GM12874 (cell line): ENCODE measurements around the gene POFUT2.

Experiments used
- CTCF ChIP-seq: IDR thresholded peaks from 2 replicates; pipeline ENCODE4 v1.5.1; 2011; ENCODE audit warnings: low read depth, mild to moderate bottlenecking, control low read depth, low read length, moderate library complexity; ENCODE audit not compliant: insufficient read depth

Gene POFUT2

DNA sequence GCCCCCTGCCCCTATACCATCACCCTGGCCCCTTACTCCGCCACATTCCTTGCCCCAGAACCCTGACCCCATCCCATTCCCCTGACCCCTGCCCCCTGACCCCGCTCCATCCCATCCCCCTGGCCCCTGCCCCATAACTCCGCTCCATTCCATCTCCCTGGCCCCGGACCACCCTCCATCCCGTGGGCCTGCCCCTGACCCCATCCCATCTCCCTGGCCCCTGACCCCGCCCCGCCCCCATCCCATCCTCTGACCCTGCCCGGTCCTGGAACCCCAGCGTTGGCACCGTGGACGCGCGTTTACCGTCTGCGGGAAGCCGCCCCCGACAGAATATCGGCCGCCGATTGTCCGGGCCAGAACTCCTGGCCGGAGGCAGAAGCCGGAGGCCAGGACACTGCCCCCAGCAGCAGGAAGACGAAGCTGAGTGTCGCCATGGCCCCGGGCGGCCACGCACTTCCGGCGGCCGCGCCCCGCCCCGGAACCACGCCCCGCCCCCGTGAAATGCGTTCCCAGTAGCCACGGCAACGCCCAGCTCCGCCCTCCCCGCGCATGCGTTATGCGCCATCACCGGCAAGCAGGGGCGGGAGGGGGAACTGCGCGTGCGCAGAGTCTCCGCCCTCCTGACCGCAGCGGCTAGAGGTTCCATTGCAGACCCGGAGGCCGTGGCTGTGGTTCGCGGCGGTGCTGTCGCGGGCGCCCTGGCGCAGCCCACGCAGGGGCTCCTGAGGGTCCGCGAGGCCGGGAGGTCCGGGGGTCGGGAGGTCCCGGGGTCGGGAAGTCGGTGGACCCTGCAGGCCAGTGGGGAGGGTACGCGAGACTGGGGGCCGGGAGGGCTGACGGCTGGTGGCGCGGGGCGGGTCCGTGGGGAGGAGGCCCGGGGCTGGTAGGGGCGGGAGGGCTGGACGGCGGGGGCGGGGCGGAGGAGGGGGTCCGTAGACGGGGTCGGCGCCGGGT lies at the start of gene POFUT2:
Gene POFUT2, minus strand, starts transcription at position 458 of the 954 bp plus-strand sequence. Its CDS starts 24 bp downstream, at position 434.
- no peak for TF ChIP-seq CTCF

DNA sequence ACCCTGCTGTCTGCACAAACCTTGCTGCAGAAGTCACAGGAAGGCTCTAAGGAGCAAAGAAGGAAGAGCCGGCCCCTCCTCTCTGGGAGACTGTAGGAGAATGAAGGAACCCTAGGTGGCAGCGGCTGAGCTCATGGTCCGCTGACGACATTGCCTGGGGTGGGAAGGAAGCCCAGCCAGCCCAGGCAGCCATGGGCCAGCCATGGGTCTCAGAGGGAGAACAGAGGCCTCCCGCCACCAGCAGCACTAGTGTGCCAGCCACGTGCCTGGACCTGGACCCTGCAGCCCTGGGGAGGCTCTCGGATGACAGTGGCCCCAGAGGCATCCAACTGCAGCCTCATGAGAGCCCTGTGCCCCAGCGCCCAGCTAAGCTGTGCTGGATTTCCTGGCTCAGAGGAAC lies 49.2 kb upstream of the POFUT2 start:
- TF ChIP-seq CTCF: no peak

DNA sequence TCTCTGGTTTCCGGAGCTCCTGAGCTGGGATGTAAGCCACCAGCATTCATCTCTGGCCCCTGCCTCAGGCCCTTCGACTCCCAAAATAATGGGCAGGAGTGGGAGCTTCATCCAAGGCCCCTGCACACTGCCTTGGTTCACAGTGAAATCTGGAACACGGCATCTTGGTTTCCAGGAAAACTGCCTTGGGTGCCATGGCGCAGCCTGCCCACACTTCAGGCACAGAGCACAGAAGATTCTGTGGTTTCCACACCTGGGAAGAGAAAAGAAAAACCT lies 48.8 kb upstream of the POFUT2 start:
- no peak for TF ChIP-seq CTCF

DNA sequence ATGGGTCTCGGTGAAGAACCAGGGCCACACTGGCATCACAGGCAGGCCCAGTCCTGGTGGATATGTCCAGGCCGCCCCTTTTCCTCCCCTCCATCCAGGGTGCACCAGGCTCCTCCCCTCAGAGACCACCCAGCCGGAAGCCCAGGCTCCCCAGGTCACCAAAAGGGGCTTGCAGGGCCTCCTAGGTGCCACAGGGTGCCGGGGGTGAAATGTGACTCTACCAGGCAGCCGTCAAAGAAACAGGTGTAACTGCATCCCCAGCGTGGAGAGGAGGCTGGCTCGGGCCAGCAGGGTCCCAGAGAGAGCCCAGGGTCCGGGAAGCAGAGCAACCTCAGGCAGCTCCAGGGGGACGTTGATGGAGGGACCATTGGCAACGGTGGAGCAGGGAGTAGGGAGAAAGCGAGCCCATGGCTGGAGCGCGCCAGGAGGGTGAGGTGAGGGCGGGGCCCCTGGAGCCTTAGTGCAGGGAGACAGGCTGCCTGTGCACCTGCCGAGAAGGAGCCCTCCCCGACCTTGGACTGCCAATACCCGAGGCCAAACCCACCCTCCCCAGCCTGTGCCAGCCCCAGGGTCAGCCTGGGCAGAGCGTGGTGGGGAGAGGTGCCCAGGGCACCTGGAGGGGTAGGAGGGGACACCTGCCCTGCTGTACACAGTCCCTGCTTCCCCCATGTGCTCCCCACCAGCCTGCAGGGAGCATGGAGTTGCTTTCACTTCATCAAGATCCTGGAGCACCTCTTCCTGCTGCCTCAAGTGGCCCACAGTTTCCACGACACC lies 48.3 kb upstream of the POFUT2 start:
- no peak for TF ChIP-seq CTCF

DNA sequence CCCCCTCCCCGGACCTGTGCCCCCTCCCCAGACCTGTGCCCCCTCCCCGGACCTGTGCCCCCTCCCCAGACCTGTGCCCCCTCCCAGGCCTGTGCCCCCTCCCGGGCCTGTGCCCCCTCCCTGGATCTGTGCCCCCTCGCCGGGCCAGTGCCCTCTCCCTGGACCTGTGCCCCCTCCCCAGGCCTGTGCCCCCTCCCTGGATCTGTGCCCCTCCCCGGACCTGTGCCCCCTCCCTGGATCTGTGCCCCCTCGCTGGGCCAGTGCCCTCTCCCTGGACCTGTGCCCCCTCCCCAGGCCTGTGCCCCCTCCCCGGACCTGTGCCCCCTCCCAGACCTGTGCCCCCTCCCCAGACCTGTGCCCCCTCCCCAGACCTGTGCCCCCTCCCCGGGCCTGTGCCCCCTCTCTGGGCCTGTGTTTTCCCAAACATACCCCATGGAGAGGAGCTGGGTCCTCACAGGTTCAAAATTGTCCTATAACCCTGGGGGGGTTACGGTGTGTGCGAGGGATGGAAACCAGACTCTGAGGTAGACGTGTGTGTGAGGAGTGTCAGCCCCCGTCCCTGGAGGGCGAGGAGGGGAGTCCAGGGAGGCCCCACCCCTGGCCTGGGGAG lies 47.6 kb upstream of the POFUT2 start:
- no peak for TF ChIP-seq CTCF

DNA sequence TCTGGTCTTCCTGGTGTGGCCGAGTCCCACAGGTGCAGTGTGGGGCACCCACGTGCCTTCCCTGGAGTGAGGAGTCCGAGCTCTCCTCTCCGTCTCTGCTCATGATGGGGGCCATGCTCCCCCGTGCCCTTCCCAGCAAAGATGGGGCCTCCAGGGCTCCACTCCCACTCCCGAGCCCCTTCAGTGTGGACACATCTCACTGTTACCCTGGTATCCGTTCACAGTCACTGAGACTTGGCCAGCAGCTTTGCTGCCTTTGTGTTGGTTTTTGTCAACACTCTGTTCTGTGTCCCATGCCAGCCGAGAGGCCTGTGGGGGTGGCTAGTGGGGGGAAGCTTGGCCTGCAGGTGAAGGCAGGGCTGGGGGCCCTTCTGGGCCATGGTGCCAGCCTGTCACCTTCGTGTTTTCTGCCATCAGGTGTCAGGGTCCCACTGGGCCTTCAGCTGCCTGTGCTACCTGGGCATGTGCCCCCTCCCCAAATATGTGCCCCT lies 46.9 kb upstream of the POFUT2 start:
- TF ChIP-seq CTCF: no peak

DNA sequence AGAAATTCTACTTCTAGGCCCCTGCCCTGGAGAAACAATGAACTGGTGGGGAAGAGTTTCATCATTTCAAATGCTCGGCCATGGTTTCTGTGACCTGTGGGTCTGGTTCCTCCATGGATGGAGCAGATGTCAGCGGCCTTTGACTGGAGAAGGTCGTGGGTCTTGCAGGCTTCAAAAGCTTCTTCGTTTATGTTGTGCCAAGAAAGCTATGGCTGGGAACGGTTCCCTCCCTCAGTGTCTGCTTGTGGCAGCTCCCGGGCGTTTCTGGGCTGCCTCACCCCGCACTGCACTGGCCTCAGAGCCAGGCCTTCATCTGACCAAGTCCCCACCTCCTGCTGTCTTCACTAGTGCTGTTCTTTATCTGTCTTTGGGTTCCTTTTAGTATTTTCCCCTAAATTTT lies 46.4 kb upstream of the POFUT2 start:
- no peak for TF ChIP-seq CTCF
